ENCODE data around the gene KTN1.

The KTN1 gene

DNA sequence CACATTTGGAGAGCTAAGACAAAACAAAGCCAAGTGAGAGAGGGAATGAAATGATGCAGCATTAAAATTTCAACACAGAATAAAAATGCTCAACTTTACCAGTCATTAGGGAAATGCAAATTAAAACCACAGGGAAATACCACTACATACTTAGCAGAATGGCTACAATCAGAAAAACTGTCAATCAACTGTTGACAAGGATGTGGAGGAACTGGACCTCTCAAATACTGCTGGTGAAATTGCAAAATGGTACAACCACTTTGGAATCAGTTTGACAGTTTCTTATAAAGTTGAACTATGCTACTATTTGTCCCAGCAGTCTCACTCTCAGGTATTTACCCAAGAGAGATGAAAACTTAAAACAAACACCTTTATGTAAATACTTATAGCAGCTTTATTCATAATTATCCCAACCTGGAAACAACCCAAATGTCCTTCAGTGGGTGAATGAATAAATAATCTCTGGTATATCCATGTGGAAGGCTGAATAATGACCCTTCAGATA, 43.8 kb upstream of the KTN1 start:
- no peak overlapping the region for H3K4me3 ChIP-seq (ENCODE audit: low read length)
- peak; percentile 47 for DNase-seq (ENCODE audit: low read depth)
- TF ChIP-seq, protein P1, sequence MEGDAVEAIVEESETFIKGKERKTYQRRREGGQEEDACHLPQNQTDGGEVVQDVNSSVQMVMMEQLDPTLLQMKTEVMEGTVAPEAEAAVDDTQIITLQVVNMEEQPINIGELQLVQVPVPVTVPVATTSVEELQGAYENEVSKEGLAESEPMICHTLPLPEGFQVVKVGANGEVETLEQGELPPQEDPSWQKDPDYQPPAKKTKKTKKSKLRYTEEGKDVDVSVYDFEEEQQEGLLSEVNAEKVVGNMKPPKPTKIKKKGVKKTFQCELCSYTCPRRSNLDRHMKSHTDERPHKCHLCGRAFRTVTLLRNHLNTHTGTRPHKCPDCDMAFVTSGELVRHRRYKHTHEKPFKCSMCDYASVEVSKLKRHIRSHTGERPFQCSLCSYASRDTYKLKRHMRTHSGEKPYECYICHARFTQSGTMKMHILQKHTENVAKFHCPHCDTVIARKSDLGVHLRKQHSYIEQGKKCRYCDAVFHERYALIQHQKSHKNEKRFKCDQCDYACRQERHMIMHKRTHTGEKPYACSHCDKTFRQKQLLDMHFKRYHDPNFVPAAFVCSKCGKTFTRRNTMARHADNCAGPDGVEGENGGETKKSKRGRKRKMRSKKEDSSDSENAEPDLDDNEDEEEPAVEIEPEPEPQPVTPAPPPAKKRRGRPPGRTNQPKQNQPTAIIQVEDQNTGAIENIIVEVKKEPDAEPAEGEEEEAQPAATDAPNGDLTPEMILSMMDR (IDR thresholded peaks at IDR 0.05; ENCODE audit: insufficient read depth, low read depth, low read length, missing control alignments): no peak

- DNase-seq (ENCODE audit: low read depth): no peak
- TF ChIP-seq, protein P1 (IDR thresholded peaks at IDR 0.05; ENCODE audit: insufficient read depth, low read depth, low read length, missing control alignments): no peak
Measured at GRCh38 chr14:55537782-55538181, 42.2 kb upstream of the KTN1 start.

DNA sequence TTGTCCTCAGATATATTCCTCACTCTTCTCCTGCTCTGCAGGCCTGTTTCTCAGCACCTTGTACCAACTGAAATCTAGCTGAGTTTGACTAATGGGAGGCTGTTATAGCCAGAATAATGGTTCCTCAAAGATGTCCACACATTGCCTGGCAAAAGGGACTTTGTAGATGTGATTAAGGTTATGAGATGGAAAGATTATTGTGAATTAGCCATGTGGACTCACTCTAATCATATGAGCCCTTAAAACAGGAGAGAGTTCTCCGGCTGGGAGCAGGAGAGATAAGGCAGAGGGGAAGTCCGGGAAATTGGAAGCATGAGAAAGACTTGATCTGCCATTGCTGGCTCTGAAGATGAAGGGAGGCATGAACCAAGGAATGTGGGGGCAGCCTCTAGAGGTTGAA, 40.0 kb upstream of the KTN1 start:
- TF ChIP-seq, protein P1 (IDR thresholded peaks at IDR 0.05; ENCODE audit: insufficient read depth, low read depth, low read length, missing control alignments): no peak

More at GRCh38 chr14:55537782-55538181, 42.2 kb upstream of the KTN1 start:
- H3K4me3 ChIP-seq (ENCODE audit: low read length): no peak overlapping the region

DNA sequence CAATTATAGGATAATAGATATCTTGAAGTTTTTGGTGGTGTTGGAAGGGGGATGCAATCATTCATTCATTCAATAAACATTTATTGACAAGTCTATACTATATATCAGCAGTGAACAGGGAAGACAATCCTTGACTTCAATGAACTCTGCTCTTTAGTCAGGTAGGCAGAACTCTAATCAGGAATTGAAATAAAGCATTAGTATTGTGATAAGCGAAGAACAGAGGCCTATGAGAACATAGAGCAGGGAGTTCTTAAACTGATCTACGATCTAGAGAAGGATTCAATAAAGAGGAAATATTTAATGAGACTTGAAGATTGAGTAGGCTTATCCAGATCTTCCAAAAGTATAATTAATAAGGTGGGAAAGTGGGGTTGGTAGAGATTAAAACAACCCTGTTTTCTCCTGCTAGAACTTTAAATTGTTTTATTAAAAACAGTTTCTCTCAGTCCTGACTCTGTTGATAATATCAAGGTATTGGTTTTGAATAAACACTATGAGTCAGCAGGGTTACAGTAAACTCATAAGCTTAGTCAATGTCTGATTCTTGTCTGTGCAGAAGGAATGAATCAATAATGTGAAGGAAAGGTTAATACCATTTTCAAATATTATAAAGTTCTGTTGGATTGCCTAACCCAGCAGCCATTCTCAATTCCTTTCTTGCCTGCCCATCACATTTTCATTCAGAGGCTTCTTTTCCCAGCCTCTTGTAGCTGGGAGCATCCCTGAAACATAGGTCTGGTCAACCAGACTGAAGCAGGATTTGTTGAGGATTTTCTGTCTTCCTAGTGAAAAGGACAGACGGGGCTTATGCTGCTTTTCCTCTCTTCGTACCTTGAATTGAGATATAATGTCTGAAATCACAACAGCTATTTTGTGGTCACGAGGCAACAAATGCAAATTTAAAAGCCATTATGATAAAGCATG, 38.9 kb upstream of the KTN1 start:
- TF ChIP-seq, protein P1 (IDR thresholded peaks at IDR 0.05; ENCODE audit: insufficient read depth, low read depth, low read length, missing control alignments): no peak
- H3K4me3 ChIP-seq (ENCODE audit: low read length): no peak overlapping the region
- DNase-seq (ENCODE audit: low read depth): peak; percentile 70

More for the DNA sequence above, 40.0 kb upstream of the KTN1 start:
- no peak for DNase-seq (ENCODE audit: low read depth)
- no peak overlapping the region for H3K4me3 ChIP-seq (ENCODE audit: low read length)

DNA sequence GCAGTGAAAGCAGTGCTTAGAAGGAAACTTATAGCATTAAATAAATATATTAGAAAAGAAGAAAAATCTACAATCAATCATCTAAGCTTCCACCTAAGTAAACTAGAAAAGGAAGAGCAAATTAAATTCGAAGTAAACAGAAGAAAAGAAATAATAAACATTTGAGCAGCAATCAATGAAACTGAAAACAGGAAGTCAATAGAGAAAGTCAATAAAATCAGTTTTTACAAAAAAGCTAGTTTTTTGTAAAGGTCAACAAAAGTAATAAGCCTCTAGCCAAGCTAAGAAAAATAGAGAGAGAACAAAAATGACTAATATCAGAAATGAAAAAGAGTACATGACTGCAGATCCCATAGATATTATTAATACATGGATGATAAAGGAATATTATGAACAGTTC, 34.2 kb upstream of the KTN1 start:
- DNase-seq (ENCODE audit: low read depth): no peak
- no peak overlapping the region for H3K4me3 ChIP-seq (ENCODE audit: low read length)
- TF ChIP-seq, protein P1 (IDR thresholded peaks at IDR 0.05; ENCODE audit: insufficient read depth, low read depth, low read length, missing control alignments): no peak

GRCh38 chr14:55546212-55546874, 33.7 kb upstream of the KTN1 start:
- TF ChIP-seq, protein P1 (IDR thresholded peaks at IDR 0.05; ENCODE audit: insufficient read depth, low read depth, low read length, missing control alignments): no peak
- DNase-seq (ENCODE audit: low read depth): no peak
- H3K4me3 ChIP-seq (ENCODE audit: low read length): no peak overlapping the region
